ENCODE measurements around the gene SLC35F3. TPM values are rescaled to one million over a fixed set of nuclear protein-coding genes. Genes with fewer than 3 reads are reported as not detected.

Gene SLC35F3
- total RNA-seq, 8 experiments from 2014 or later: 0.46 to 2.1 (median 0.71) TPM; not detected in 3

DNA sequence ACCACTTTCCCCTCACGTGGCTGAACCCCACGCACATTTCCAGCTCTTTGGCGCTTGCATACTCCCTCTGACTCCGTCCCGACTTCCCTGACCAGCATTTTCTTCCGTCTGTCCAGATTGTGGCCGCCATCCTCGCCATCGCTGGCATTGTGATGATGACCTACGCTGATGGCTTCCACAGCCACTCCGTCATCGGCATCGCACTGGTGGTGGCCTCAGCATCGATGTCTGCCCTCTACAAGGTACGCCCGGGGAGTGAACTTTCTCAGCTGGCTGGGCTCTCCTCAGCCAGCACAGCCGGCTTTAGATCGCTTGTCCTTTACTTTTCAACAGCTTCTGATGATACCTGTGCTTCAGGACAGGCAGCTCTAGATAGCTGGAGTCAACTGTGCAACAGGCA lies 412.0 kb downstream of the SLC35F3 start:
- no peak overlapping the region for H3K4me3 ChIP-seq
- no peak for ATAC-seq (replicated peaks in 6 of 8)
- 50 to 100% (median 88%) methylated on average over 2 to 18 of the region's 18 CpGs; no CpG with 5 or more reads in 3 of the 10 experiments for WGBS, 10 experiments
- H3K27ac ChIP-seq: no peak overlapping the region
- peaks cover 4 to 6% of the 10 kb centered on the region in 2 donors for H3K4me1 ChIP-seq (replicated peaks in 1 of 2)
- in situ Hi-C loops (cut with MboI; ENCODE audit: low pct_unique_long_range_greater_than_20kb in 2 of 9, low sequenced_read_pairs in 9 of 9, unreplicated experiment in 9 of 9): loop anchor here in 3 of 9 experiments (25.0 kb wide), 2 partner anchors 179 to 204 kb away; no protein-coding TSS in a partner anchor

DNA sequence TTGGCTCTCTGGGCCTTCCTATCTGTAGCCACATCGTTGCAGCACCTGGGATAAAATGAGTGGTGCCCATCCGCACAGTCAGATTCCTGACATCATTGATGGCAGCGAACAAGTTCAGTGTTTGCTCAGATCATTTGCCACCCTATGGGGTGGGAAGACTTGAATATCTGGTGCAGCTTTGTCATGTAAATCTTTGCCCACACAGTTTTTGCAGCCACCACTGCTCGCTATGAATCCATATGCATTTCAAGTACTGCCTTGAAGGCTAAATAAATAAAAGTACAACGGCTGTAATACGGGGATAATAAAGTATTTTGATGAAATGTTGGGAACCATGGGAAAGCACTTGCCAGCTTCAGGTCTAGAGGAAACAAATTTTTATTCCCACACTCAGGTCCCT lies 412.5 kb downstream of the SLC35F3 start:
- in situ Hi-C loops (cut with MboI; ENCODE audit: low pct_unique_long_range_greater_than_20kb in 2 of 9, low sequenced_read_pairs in 9 of 9, unreplicated experiment in 9 of 9): loop anchor here in 3 of 9 experiments (25.0 kb wide), 2 partner anchors 180 to 205 kb away; no protein-coding TSS in a partner anchor
- ATAC-seq (replicated peaks in 6 of 8): peak in 4 of 8 experiments; percentile 40 to 67 (median 45)
- Histone ChIP-seq H3K4me3 (no peak overlapping the region), H3K4me1 (replicated peaks in 1 of 2) (peaks cover 4 to 6% of the 10 kb centered on the region in 2 donors), H3K27ac (no peak overlapping the region)
- 0 to 100% (median 27%) methylated on average over 1 to 6 of the region's 6 CpGs for WGBS, 10 experiments

DNA sequence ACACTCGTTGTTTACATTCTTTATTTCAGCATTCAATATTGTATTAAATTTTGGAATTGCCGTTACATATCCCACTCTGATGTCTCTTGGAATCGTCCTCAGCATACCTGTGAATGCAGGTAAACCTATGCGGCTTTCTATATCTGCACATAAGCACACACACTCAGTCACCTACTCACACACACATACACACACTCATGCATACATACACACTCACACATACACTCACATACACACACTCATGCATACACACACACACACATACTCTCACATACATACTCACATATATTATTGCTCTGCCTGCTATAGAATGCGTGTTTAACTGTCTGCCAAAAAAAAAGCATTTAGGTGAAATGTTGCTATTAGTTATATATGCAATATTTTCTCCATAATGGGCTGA lies 415.6 kb downstream of the SLC35F3 start:
- in situ Hi-C loops (cut with MboI; ENCODE audit: low pct_unique_long_range_greater_than_20kb in 2 of 9, low sequenced_read_pairs in 9 of 9, unreplicated experiment in 9 of 9): loop anchor here in 3 of 9 experiments (25.0 kb wide), 2 partner anchors 183 to 208 kb away; no protein-coding TSS in a partner anchor
- H3K4me1 ChIP-seq (replicated peaks in 1 of 2): peaks cover 4 to 6% of the 10 kb centered on the region in 2 donors
- no peak overlapping the region for H3K4me3 ChIP-seq
- H3K27ac ChIP-seq: no peak overlapping the region
- no peak for ATAC-seq (replicated peaks in 6 of 8)
- WGBS, 10 experiments: 27 to 92% (median 65%) methylated on average over 1 to 5 of the region's 5 CpGs; no CpG with 5 or more reads in 2 of the 10 experiments

DNA sequence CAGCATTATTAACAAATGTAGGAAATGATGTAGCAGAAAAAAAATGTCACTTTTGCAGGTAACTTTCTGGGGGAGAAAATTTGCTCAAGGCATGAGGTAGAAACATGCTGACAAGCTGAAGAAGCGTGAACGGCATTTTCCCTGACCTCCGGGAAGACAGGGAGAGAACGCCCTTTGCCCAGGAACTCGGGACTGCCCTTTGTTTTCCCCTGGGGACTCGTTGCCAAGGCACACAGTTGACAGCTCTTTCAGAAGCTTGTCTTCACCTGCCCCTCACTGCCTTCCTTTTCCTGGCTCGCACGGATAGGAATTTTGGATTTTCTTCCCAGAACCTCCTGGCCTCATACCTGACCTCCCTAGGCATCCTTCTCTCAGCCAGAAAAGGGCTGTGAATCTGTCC lies 416.1 kb downstream of the SLC35F3 start:
- WGBS, 10 experiments: 10 to 75% (median 53%) methylated on average over 2 to 8 of the region's 8 CpGs; no CpG with 5 or more reads in 2 of the 10 experiments
- ATAC-seq (replicated peaks in 6 of 8): no peak
- H3K4me1 ChIP-seq (replicated peaks in 1 of 2): peaks cover 4 to 6% of the 10 kb centered on the region in 2 donors
- in situ Hi-C loops (cut with MboI; ENCODE audit: low pct_unique_long_range_greater_than_20kb in 2 of 9, low sequenced_read_pairs in 9 of 9, unreplicated experiment in 9 of 9): loop anchor here in 3 of 9 experiments (25.0 kb wide), 2 partner anchors 183 to 208 kb away; no protein-coding TSS in a partner anchor
- no peak overlapping the region for H3K27ac ChIP-seq
- no peak overlapping the region for H3K4me3 ChIP-seq

DNA sequence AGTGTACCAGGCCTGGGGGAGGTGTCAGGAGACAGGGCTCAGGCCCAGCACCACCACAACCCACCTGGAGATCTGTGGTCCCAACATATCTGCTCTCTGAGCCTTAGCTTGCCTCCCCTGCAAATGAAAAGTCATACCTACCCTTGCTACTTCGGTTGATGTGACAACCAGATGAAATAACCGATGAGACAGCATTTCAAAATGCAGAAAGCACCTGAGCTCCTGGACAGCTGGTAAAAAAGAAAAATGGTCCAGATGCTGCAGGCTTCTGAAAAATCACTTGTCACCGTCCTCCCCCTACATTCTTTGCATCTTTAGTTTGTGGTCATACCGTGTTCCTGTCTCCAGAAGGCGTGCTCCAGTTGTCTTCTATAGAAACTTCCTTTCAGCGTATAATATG lies 416.8 kb downstream of the SLC35F3 start:
- Histone ChIP-seq H3K27ac (no peak overlapping the region), H3K4me3 (no peak overlapping the region), H3K4me1 (replicated peaks in 1 of 2) (peaks cover 4 to 6% of the 10 kb centered on the region in 2 donors)
- in situ Hi-C loops (cut with MboI; ENCODE audit: low pct_unique_long_range_greater_than_20kb in 2 of 9, low sequenced_read_pairs in 9 of 9, unreplicated experiment in 9 of 9): loop anchor here in 3 of 9 experiments (25.0 kb wide), 2 partner anchors 184 to 209 kb away; no protein-coding TSS in a partner anchor
- ATAC-seq (replicated peaks in 6 of 8): no peak
- WGBS, 10 experiments: 37 to 93% (median 87%) methylated on average over 4 to 6 of the region's 6 CpGs; no CpG with 5 or more reads in 5 of the 10 experiments

DNA sequence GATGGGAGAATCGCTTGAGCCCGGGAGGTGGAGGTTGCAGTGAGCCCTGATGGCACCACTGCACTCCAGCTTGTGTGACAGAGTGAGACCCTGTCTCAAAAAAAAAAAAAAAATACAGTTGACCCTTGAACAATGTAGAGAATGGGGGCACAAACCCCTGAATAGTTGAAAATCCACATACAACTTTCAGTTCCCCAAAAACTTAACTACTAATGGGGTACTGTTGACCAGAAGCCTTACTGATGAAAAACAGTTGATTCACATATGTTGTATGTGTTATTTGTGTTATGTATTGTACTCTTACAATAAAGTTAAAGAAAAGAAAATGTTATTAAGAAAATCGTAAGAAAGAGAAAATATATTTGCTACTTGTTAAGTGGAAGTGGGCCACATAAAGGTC lies 417.6 kb downstream of the SLC35F3 start:
- ATAC-seq (replicated peaks in 6 of 8): no peak
- 14 to 100% (median 89%) methylated on average over 1 to 3 of the region's 3 CpGs; no CpG with 5 or more reads in 1 of the 10 experiments for WGBS, 10 experiments
- Histone ChIP-seq H3K4me3 (no peak overlapping the region), H3K27ac (no peak overlapping the region), H3K4me1 (replicated peaks in 1 of 2) (peaks cover 3 to 4% of the 10 kb centered on the region in 2 donors)
- in situ Hi-C loops (cut with MboI; ENCODE audit: low pct_unique_long_range_greater_than_20kb in 2 of 9, low sequenced_read_pairs in 9 of 9, unreplicated experiment in 9 of 9): loop anchor here in 3 of 9 experiments (25.0 kb wide), 2 partner anchors 185 to 210 kb away; no protein-coding TSS in a partner anchor

DNA sequence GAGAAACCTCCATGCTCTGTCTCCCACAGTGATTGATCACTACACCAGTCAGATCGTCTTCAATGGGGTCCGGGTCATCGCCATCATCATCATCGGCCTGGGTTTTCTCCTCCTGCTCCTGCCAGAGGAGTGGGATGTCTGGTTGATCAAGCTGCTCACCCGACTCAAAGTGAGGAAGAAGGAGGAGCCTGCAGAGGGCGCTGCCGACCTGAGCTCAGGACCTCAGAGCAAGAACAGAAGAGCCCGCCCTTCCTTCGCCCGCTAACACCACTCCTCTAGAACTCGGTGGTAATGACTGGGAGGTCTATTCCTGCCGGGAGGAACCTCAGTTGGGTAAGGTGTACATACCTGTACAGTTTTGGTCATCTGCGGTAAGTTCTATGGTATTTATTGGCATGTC lies 418.5 kb downstream of the SLC35F3 start:
- peak in 3 of 8 experiments; percentile 49 to 68 (median 62) for ATAC-seq (replicated peaks in 6 of 8)
- 29 to 100% (median 67%) methylated on average over 1 to 13 of the region's 13 CpGs; no CpG with 5 or more reads in 2 of the 10 experiments for WGBS, 10 experiments
- no peak overlapping the region for H3K4me3 ChIP-seq
- in situ Hi-C loops (cut with MboI; ENCODE audit: low pct_unique_long_range_greater_than_20kb in 2 of 9, low sequenced_read_pairs in 9 of 9, unreplicated experiment in 9 of 9): loop anchor here in 3 of 9 experiments (25.0 kb wide), 2 partner anchors 186 to 211 kb away; no protein-coding TSS in a partner anchor
- H3K27ac ChIP-seq: no peak overlapping the region
- H3K4me1 ChIP-seq (replicated peaks in 1 of 2): no peaks in the 10 kb centered on the region

DNA sequence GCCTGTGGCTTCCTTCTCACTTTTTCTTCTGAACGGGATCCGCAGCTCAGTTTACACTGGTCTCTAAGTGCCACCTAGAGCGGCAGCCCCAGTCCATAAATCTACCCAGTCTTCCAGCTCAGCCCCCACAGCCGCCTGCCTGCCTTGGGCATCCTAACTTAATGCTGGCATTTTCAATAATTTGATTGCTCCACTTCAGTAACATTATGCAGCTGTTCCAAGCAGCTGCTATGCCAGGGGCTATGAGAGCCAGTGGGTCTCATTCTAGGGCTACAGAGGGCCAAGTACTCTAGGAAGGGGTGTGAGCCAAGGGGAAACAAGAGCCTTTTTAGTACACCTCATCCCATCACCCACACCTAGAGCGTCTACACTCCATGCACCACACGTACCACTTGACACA lies 420.3 kb downstream of the SLC35F3 start:
- H3K4me1 ChIP-seq (replicated peaks in 1 of 2): no peaks in the 10 kb centered on the region
- H3K27ac ChIP-seq: no peak overlapping the region
- in situ Hi-C loops (cut with MboI; ENCODE audit: low pct_unique_long_range_greater_than_20kb in 2 of 9, low sequenced_read_pairs in 9 of 9, unreplicated experiment in 9 of 9): loop anchor here in 3 of 9 experiments (25.0 kb wide), 2 partner anchors 188 to 213 kb away; no protein-coding TSS in a partner anchor
- H3K4me3 ChIP-seq: no peak overlapping the region
- 0 to 100% (median 83%) methylated on average over 1 to 6 of the region's 6 CpGs; no CpG with 5 or more reads in 4 of the 10 experiments for WGBS, 10 experiments
- ATAC-seq (replicated peaks in 6 of 8): no peak

DNA sequence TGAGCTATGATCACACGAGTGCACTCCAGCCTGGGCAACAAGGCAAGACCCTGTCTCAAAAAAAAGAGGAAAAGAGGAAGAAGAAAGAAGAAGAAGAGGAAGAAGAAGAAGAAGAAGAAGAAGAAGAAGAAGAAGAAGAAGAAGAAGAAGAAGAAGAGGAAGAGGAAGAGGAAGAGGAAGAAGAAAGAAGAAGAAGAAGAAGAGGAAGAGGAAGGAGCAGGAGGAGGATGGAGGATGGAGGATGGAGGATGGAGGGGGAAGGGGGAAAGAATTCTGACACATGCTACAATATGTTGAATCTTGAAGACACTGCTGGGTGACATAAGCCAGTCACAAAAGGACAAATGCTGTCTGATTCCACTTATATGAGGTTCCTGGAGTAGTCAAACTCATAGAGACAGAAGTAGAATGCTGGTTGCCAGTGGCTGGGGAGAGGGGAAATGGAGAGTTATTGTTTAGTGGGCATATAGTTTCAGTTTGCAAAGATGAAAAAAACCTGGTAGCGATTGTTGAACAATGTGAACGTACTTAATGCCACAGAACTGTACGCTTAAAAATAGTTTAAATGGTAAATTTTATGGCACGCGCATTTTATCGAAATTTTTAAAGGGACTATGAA lies 421.5 kb downstream of the SLC35F3 start:
- WGBS, 10 experiments: 0 to 89% (median 70%) methylated on average over 1 to 7 of the region's 7 CpGs
- peak in 2 of 8 experiments; percentile 11 to 12 for ATAC-seq (replicated peaks in 6 of 8)
- H3K4me3 ChIP-seq: no peak overlapping the region
- in situ Hi-C loops (cut with MboI; ENCODE audit: low pct_unique_long_range_greater_than_20kb in 2 of 9, low sequenced_read_pairs in 9 of 9, unreplicated experiment in 9 of 9): no loop called here
- H3K27ac ChIP-seq: no peak overlapping the region
- no peaks in the 10 kb centered on the region for H3K4me1 ChIP-seq (replicated peaks in 1 of 2)

DNA sequence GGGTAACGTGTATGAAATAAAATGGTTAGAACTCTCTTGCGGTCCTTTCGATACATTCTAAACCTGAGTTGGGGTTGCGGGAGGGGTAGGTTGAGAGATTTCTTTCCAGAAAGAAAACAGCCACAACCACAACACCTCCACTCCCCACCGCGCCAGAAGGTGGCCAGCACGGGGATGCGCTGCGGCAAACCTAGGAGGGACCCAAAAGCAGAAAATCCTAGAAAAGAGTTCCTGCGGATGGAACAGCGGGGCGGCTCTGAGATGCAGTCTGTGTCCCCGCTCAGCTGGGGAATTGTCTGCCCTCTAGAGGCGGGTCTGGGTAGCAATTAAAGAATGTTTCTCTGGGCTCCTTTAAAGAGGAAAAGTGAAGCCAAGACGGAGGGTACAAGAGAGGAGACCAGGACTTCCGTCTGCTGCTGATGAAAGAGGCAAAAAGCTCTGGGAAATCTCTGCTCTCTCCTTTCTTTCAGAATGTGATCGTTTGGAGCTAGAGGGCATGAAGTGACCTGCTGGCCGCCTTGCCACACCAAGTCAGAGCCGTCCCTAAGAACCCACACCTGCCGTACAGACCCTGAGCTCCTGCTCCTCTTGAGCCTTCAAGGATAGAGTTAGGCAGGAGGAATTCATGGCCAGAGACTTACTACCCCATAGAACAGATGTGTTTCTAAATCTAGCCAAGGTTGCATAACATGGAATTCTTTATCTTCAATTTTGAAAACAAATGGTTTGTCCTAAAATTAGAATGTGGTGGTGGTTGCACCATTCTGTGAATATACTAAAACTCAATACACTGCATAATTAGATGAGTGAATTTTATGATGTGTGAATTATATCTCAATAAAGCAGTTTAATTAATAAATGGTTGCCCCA lies 422.3 kb downstream of the SLC35F3 start:
- in situ Hi-C loops (cut with MboI; ENCODE audit: low pct_unique_long_range_greater_than_20kb in 2 of 9, low sequenced_read_pairs in 9 of 9, unreplicated experiment in 9 of 9): no loop called here
- H3K4me1 ChIP-seq (replicated peaks in 1 of 2): no peaks in the 10 kb centered on the region
- H3K4me3 ChIP-seq: no peak overlapping the region
- peak; percentile 41 to 97 (median 56) for ATAC-seq (replicated peaks in 6 of 8)
- 13 to 95% (median 42%) methylated on average over 3 to 16 of the region's 20 CpGs; no CpG with 5 or more reads in 1 of the 10 experiments for WGBS, 10 experiments
- no peak overlapping the region for H3K27ac ChIP-seq

DNA sequence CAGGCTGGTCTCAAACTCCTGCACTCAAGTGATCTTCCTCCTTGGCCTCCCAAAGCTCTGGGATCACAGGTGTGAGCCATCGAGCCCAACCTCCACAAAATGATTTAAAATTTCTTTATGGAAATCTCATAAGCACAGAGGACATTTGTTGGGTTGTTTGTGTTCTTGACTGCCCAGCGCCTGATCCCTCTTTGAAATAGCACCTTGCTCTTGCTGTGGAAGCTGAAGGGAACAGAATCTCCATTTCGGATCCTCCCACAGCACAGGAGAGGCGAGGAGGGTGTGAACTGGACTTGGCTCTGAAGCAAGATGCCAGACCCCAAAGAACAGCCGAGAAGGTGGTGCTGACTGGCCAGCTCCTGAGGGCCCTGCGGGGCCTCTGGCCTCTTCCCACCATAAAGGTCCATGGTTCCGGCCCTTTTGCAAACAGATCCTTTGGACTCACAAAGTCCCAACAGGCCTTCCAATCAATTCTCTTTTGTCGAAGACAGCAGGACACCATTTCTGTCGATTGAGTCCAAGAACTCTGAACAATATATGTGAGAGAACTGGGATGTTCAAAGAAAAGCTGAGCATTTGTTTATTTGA lies 423.2 kb downstream of the SLC35F3 start:
- no peak for ATAC-seq (replicated peaks in 6 of 8)
- Histone ChIP-seq H3K4me3 (no peak overlapping the region), H3K4me1 (replicated peaks in 1 of 2) (no peaks in the 10 kb centered on the region), H3K27ac (no peak overlapping the region)
- WGBS, 10 experiments: 29 to 84% (median 68%) methylated on average over 1 to 9 of the region's 9 CpGs; no CpG with 5 or more reads in 1 of the 10 experiments
- in situ Hi-C loops (cut with MboI; ENCODE audit: low pct_unique_long_range_greater_than_20kb in 2 of 9, low sequenced_read_pairs in 9 of 9, unreplicated experiment in 9 of 9): no loop called here

DNA sequence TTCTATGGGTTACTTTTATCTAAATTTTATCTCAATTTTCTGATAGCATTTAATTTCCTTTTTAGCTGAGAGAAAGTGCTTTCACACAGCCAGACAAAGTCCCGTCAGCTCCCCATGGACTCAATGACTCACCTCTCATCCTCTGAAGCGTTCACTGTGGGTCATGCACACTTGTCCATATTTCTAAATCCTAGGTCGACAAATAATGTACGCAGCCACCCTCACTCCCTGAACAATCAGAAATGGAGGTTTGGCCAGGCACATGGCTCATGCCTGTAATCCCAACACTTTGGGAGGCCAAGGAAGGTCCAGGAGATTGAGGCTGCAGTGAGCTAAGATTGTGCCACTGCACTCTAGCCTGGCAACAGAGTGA lies 426.4 kb downstream of the SLC35F3 start:
- WGBS, 10 experiments: 56 to 100% (median 88%) methylated on average over 1 to 4 of the region's 4 CpGs; no CpG with 5 or more reads in 2 of the 10 experiments
- no peak overlapping the region for H3K27ac ChIP-seq
- no peak overlapping the region for H3K4me3 ChIP-seq
- in situ Hi-C loops (cut with MboI; ENCODE audit: low pct_unique_long_range_greater_than_20kb in 2 of 9, low sequenced_read_pairs in 9 of 9, unreplicated experiment in 9 of 9): no loop called here
- ATAC-seq (replicated peaks in 6 of 8): no peak
- no peaks in the 10 kb centered on the region for H3K4me1 ChIP-seq (replicated peaks in 1 of 2)

Measured in motor neuron (in vitro differentiated cells).